Adrenal gland (tissue), 5 donors: ENCODE data around the gene TFRC.

Source experiments
- CTCF ChIP-seq, 6 experiments: fragments of 450-650 bp in 4 of 6; fragments of 200-600 bp in 2 of 6; sonication (generic) in 1 of 6; IDR thresholded peaks; 1 replicate in 5 of 6; 2 replicates in 1 of 6; pipeline versions ENCODE4 v1.5.1 to v1.8.0; 2016 to 2021; ENCODE audit warnings: antibody characterized with exemption in 6 of 6, mild to moderate bottlenecking in 2 of 6, moderate library complexity in 1 of 6
- POLR2A ChIP-seq, 2 donors: fragments of 450-650 bp; IDR thresholded peaks; one replicate each; pipeline ENCODE4 v1.6.1; 2017; ENCODE audit warnings: antibody characterized with exemption in 2 of 2, mild to moderate bottlenecking in 2 of 2, moderate library complexity in 1 of 2
- donor health status: DM: no; HTN: no; CAD: no.

DNA sequence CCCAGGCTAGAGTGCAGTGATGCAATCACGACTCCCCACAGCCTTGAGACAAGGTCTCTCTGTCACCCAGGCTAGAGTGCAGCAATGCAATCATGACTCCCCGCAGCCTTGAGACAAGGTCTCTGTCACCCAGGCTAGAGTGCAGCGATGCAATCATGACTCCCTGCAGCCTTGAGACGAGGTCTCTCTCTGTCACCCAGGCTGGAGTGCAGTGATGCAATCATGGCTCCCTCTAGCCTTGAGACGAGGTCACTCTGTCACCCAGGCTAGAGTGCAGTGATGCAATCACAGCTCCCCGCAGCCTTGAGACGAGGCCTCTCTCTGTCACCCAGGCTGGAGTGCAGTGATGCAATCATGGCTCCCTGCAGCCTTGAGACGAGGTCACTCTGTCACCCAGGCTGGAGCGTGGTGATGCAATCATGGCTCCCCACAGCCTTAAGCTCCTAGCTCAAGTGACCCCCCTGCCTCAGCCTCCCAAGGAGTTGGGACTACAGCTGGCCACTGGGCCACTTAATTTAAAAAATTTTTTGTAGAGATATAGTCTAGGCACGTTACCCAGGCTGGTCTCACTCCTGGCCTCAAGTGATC lies 26.1 kb downstream of the TFRC start:
- TF ChIP-seq CTCF (IDR thresholded peaks at IDR 0.05) (no peak), POLR2A (IDR thresholded peaks at IDR 0.05) (no peak)
